GM20000 (cell line): ENCODE data around the gene GCSAML.

Experiments used
- DNase-seq: peaks from one replicate; pipeline ENCODE4 v3.0.0; 2012; ENCODE audit warnings: low spot score
- TF ChIP-seq, protein P1 (sequence below): IDR thresholded peaks from 2 replicates; pipeline ENCODE4 v1.5.1; 2012; ENCODE audit warnings: mild to moderate bottlenecking, control low read depth; ENCODE audit errors: extremely low read depth, missing control alignments

The GCSAML gene

GRCh38 chr1:247529771-247530355 lies 19.1 kb upstream of the GCSAML start:
- TF ChIP-seq, protein P1, sequence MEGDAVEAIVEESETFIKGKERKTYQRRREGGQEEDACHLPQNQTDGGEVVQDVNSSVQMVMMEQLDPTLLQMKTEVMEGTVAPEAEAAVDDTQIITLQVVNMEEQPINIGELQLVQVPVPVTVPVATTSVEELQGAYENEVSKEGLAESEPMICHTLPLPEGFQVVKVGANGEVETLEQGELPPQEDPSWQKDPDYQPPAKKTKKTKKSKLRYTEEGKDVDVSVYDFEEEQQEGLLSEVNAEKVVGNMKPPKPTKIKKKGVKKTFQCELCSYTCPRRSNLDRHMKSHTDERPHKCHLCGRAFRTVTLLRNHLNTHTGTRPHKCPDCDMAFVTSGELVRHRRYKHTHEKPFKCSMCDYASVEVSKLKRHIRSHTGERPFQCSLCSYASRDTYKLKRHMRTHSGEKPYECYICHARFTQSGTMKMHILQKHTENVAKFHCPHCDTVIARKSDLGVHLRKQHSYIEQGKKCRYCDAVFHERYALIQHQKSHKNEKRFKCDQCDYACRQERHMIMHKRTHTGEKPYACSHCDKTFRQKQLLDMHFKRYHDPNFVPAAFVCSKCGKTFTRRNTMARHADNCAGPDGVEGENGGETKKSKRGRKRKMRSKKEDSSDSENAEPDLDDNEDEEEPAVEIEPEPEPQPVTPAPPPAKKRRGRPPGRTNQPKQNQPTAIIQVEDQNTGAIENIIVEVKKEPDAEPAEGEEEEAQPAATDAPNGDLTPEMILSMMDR: no peak
- DNase-seq: no peak

- TF ChIP-seq, protein P1: no peak
- no peak for DNase-seq
Measured at GRCh38 chr1:247530785-247531184, 18.1 kb upstream of the GCSAML start.

DNA sequence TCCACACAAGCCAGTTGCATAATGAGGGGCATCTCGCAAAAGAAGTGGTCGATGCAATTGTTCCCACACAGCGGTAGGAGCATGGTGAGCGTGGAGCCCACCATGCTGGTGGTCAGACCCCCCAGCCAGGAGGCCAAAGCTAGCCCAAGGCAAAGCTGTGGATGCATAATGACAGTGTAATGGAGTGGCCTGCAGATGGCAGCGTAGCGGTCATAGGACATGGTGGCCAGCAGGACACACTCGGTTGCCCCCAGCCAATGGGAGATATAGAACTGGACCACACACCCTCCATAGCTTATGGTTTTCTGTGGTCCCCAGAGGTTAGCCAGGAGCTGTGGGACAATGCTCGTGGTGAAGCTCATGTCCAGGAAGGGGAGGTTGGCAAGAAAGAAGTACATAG lies 17.0 kb upstream of the GCSAML start:
- no peak for DNase-seq
- TF ChIP-seq, protein P1: no peak

DNA sequence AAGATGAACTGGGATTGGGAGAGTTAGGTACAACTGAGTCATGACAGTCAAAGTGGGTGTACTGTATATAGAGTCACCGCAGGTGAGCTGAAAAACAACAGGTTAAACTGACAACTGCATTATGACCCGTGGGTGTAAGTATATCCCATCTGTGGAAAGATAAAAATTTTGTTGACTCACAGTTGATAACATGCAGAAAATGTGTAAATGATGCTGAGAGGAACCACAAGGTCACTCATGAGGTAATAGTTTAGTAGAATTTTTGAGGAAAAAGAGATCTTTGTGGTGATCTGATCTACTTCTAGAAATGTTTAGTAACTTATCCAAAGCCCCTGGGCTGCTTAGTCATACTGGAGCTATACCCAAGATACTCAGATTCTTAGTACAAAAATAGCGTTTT lies 13.5 kb upstream of the GCSAML start:
- TF ChIP-seq, protein P1: no peak
- DNase-seq: no peak

DNA sequence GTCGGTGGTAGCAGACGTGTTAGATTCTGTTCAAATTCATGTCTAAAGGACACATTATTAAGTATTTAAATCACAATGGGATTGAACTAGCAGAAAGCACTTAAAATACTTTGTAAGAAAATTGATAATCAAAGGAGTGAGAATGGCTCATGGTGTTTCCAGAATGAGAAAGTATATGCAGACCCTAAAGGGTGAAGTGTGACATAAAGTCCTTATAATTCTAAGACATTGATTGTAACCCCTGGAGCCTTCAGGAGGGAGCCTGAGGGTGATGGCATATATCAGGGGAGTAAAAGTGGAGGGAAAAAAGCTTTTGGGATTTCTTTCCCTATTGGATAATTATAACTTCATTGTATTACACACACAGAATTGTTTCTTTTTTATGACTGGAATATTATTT lies 12.6 kb upstream of the GCSAML start, which contains the start of gene OR2C3:
OR2C3 (minus strand) TSS at position 101 of the 400 bp plus-strand sequence. CDS start 3,929 bp downstream, outside the sequence.
- DNase-seq: no peak
- TF ChIP-seq, protein P1: no peak

GRCh38 chr1:247538561-247538960 lies 10.4 kb upstream of the GCSAML start:
- no peak for DNase-seq

GRCh38 chr1:247539215-247539614 lies 9.7 kb upstream of the GCSAML start:
- TF ChIP-seq, protein P1: no peak
- DNase-seq: no peak

More at GRCh38 chr1:247538561-247538960, 10.4 kb upstream of the GCSAML start:
- TF ChIP-seq, protein P1: no peak
